ENCODE measurements around the gene HRAS.

Gene HRAS

DNA sequence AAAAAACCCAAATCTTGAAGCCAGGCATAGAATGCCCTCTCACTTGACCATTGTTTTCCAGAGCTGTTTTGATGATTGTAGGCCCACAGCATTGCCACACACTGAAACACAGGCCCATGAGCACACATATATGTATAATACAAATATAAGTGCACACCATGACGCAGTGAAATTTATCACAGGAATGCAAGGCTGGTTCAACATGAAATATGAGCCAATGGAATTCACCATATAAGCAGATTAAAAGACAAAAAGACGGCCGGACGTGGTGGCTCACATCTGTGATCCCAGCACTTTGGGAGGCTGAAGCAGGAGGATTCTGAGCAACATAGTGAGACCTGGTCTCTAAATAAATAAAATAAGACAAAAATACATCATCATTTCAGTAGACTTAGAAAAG lies 19.0 kb downstream of the HRAS start:
- no peak for DNase-seq (ENCODE audit: low read depth)
- TF ChIP-seq, protein P1, sequence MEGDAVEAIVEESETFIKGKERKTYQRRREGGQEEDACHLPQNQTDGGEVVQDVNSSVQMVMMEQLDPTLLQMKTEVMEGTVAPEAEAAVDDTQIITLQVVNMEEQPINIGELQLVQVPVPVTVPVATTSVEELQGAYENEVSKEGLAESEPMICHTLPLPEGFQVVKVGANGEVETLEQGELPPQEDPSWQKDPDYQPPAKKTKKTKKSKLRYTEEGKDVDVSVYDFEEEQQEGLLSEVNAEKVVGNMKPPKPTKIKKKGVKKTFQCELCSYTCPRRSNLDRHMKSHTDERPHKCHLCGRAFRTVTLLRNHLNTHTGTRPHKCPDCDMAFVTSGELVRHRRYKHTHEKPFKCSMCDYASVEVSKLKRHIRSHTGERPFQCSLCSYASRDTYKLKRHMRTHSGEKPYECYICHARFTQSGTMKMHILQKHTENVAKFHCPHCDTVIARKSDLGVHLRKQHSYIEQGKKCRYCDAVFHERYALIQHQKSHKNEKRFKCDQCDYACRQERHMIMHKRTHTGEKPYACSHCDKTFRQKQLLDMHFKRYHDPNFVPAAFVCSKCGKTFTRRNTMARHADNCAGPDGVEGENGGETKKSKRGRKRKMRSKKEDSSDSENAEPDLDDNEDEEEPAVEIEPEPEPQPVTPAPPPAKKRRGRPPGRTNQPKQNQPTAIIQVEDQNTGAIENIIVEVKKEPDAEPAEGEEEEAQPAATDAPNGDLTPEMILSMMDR (IDR thresholded peaks at IDR 0.05; ENCODE audit: control insufficient read depth, insufficient read depth, low read depth, low read length, missing control alignments): no peak
- no peak overlapping the region for H3K4me3 ChIP-seq (ENCODE audit: control insufficient read depth, low read depth, low read length)

DNA sequence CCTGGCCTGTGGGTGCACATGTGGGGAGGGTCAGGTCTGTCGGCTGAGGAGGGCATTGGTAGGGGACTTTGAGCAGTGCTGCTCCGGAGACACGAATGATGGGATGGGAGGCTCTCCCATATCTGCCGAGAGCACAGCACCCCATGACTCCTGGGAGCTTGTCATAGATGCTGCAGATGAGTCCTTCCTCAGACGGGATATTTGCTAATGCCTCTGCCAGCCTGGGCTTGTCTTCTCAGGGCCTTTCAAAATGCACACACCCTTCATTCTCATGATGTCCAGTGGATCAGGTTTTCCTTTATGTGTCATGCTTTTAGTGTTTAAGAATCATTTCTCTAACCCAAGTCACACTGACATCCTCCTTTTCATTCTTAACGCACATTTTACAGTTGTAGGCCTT lies 20.2 kb downstream of the HRAS start:
- H3K4me3 ChIP-seq (ENCODE audit: control insufficient read depth, low read depth, low read length): no peak overlapping the region
- TF ChIP-seq, protein P1 (IDR thresholded peaks at IDR 0.05; ENCODE audit: control insufficient read depth, insufficient read depth, low read depth, low read length, missing control alignments): no peak
- DNase-seq (ENCODE audit: low read depth): no peak

DNA sequence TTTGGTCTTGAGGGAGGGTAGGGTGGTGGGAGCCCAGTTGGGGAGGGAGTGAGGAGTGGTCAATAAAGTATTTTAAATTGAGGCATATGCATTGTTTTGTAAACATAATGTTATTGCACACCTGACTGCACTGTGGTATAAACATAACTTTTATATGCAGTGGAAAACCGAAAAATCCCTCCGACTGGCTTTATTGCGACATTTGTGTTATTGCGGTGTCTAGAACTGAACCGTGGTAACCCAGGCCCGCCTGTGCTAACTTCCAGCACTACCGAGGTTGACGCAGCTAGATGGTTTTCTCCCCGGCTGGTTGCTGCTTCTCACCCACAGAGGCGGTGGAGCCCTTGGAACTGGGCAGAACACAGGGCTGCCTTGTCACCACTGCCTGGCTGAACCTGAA lies 20.8 kb downstream of the HRAS start:
- no peak for DNase-seq (ENCODE audit: low read depth)
- TF ChIP-seq, protein P1 (IDR thresholded peaks at IDR 0.05; ENCODE audit: control insufficient read depth, insufficient read depth, low read depth, low read length, missing control alignments): no peak
- no peak overlapping the region for H3K4me3 ChIP-seq (ENCODE audit: control insufficient read depth, low read depth, low read length)

DNA sequence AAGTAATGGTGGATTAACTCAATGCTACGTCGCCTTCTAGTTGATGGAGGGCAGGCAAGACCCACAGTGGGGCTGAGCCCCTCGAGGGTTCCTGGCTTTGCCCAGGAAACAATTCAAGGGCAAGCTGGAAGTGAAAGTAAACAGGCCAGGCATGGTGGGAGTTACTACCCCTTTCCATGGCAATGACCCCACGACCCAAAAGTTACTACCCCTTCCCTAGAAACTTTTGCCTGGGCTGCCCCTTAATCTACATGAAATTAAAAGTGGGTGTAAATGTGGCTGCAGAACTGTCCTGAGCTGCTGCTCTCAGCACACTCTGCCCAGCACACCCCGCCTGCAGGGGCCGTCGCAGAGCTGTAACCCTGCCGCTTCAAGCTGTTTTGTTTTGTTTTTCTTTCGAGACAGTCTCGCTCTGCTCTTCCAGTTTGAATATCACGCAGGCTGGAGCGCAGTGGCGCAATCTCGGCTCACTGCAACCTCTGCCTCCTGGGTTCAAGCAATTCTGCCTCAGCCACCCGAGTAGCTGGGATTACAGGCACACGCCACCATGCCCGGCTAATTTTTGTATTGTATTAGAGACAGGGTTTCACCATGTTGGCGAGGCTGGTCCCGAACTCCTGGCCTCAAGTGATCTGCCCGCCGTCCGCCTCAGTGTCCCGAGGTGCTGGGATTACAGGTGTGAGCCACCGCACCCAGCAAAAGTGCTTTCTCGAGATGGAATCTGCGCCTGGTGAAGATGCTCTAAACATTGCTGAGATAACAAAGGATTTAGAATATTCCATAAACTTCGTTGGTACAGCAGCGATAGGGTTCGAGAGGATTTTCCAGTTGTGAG lies 22.4 kb downstream of the HRAS start:
- TF ChIP-seq, protein P1 (IDR thresholded peaks at IDR 0.05; ENCODE audit: control insufficient read depth, insufficient read depth, low read depth, low read length, missing control alignments): no peak

DNA sequence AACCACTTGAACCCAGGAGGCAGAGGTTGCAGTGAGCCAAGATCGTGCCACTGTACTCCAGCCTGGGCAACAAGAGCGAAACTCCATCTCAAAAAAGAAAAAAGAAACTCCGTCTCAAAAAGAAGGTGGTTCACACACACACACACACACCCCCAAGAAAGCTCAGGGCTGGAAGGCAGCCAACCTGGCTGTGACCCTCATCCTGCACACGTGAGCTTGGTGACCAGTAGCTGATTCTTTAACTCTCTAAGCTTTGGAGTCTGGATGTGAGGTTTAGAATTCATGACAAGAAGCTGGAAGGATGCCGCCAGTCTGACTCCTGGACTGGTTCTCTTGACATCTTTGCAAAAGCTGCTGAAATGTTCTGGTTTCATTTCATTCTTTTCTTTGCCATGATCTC lies 26.4 kb downstream of the HRAS start:
- TF ChIP-seq, protein P1 (IDR thresholded peaks at IDR 0.05; ENCODE audit: control insufficient read depth, insufficient read depth, low read depth, low read length, missing control alignments): no peak
- no peak overlapping the region for H3K4me3 ChIP-seq (ENCODE audit: control insufficient read depth, low read depth, low read length)
- DNase-seq (ENCODE audit: low read depth): no peak

More for the DNA sequence above, 22.4 kb downstream of the HRAS start:
- H3K4me3 ChIP-seq (ENCODE audit: control insufficient read depth, low read depth, low read length): no peak overlapping the region
- DNase-seq (ENCODE audit: low read depth): no peak

DNA sequence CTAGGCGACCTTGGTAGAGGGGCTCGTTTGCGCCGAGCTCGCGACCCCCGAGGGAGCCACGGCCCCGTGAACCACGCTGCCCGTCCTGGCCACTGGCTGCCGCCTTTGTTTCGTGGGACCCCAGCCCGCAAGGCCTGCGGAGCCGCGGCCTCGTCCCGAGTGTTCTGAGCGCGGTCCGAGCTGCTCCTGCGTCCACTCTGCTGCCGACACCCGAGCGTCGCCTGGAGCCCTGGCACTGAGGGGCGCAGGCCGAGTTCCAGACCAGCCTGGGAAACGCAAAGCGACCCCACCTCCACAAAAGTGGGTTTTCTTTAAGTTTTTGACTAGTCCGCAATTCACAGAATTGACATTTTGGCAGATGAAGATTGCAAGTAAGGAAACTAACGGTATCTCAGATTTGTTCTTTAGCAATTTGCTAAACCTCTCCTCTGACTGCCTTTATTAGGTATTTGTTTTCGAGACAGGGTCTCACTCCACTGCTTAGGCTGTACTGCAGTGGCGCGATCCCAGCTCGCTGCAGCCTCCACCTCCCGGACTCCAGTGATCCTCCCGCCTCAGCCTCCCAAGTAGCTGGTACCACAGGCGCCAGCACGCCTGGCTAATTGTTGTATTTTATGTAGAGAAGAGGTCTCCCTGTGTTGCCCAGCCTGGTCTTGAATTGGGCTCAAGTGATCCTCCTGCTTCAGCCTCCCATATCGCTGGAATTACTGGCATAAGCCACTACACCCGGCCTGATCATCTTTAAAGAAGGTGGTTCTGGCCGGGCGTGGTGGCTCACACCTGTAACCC lies 27.5 kb downstream of the HRAS start:
- peak overlapping the region; percentile 51 for H3K4me3 ChIP-seq (ENCODE audit: control insufficient read depth, low read depth, low read length)
- TF ChIP-seq, protein P1 (IDR thresholded peaks at IDR 0.05; ENCODE audit: control insufficient read depth, insufficient read depth, low read depth, low read length, missing control alignments): no peak
- no peak for DNase-seq (ENCODE audit: low read depth)

All from AG09309 (cell line).